PC-3 (cell line): Measurements from ENCODE around the gene KSR2.

Experiments used
- EZH2phosphoT487 ChIP-seq: fragments of 300-600 bp; sonication (generic); IDR thresholded peaks from 2 replicates; pipeline ENCODE4 v1.6.1; 2018; ENCODE audit warnings: mild to moderate bottlenecking, antibody characterized with exemption, low read length, borderline replicate concordance
- TF ChIP-seq, protein P1 (sequence below): fragments of 300-600 bp; sonication (generic); conservative IDR thresholded peaks from 2 replicates; pipeline ENCODE4 v1.5.1; 2017; ENCODE audit warnings: antibody characterized with exemption, low read depth, mild to moderate bottlenecking, low read length

DNA sequence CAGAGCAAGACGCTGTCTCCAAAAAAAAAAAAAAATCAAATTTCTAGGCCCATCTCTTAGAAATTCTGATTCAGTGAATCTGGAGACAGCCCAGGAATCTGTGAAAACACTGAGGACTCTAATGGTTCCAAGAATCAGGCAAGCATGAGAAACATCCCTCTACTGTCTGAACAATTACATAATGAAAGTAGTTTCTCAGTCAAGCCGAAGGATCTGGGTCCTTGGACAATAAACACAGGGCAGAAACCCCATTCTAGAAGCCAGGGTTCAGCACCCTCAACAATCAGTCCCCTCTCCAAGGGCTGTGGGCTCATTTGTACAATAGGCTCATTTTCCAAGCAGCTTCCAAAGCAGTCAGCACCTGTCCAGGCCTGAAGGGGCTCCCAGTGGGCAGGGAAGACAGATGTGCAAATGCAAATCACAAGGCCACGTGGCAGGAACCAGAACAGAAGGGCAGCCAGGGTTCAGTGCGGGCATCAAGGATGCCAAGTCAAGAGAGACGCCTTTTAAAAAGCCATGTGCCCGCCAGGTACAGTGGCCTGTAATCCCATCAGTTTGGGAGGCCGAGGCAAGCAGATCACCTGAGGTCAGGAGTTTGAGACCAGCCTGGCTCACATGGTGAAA lies 96.1 kb downstream of the KSR2 start:
- TF ChIP-seq, protein P1, sequence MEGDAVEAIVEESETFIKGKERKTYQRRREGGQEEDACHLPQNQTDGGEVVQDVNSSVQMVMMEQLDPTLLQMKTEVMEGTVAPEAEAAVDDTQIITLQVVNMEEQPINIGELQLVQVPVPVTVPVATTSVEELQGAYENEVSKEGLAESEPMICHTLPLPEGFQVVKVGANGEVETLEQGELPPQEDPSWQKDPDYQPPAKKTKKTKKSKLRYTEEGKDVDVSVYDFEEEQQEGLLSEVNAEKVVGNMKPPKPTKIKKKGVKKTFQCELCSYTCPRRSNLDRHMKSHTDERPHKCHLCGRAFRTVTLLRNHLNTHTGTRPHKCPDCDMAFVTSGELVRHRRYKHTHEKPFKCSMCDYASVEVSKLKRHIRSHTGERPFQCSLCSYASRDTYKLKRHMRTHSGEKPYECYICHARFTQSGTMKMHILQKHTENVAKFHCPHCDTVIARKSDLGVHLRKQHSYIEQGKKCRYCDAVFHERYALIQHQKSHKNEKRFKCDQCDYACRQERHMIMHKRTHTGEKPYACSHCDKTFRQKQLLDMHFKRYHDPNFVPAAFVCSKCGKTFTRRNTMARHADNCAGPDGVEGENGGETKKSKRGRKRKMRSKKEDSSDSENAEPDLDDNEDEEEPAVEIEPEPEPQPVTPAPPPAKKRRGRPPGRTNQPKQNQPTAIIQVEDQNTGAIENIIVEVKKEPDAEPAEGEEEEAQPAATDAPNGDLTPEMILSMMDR: no peak
- TF ChIP-seq EZH2phosphoT487: no peak
